ENCODE results near the gene MYO3A. TPM values are rescaled to one million over a fixed set of nuclear protein-coding genes. Genes with fewer than 3 reads are reported as not detected.

Gene MYO3A
- total and polyA plus RNA-seq, 2 experiments from 2014 or later, result 3.0 to 10.7 TPM

DNA sequence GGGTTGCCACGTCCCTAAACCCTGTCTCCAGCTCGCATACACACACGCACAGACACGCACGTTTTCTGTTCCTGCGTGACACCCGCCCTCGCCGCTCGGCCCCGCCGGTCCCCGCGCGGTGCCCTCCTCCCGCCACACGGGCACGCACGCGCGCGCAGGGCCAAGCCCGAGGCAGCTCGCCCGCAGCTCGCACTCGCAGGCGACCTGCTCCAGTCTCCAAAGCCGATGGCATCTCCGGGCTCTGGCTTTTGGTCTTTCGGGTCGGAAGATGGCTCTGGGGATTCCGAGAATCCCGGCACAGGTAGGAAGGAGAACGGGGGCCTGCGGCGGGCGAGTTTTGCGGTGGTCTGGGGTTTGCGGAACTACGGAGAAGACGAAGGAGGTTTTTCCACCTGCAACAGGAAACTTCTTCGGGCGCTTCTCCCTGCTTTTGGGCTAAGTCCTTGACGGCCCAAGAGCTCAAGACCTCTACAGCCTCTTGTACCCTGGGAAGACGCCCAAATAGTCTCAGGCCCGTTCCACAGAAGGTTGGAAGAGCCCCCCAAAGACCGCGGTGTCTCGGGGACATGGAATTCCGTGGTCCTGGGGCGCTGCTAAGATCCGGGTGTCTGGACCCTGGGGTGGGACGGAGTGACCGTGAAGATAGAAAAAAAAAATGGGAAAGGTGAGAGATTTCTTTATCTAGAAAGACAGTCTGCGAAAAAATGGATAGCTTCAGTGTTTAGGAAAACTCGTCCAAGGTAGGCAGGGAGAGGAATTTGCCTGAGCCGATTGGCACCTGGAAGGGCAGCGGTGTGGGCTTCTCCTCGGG is 282.8 kb downstream of the MYO3A start, which contains the start of gene GAD2:
TSS of gene GAD2 (plus strand) at position 190 of the 811 bp plus-strand sequence. CDS start at position 226, 36 bp downstream.
- peaks cover 66% of the 10 kb centered on the region for H3K27me3 Mint-ChIP-seq (ENCODE audit: insufficient read depth, low read depth, poor library complexity)
- peak within 1 kb of the TSS; percentile 75 for H3K4me3 ChIP-seq
- no peaks in the 10 kb centered on the region; the same call in 2 of the 3 replicates for H3K36me3 Mint-ChIP-seq (ENCODE audit: low read depth)
- H3K79me2 ChIP-seq (replicated peaks; ENCODE audit: insufficient read depth), result no peaks in the 10 kb centered on the region
- peaks cover 59% of the 10 kb centered on the region for H3K4me1 Mint-ChIP-seq
- H3K4me2 ChIP-seq, result peak within 1 kb of the TSS; percentile 91
- H3K27ac Mint-ChIP-seq, result no peak within 1 kb of the TSS; the same call in 1 of the 2 replicates
- no peak for ATAC-seq
- H3K4me3 Mint-ChIP-seq, result peak within 1 kb of the TSS; percentile 76
- H3F3A ChIP-seq (replicated peaks; ENCODE audit: low read depth), result peaks cover 13% of the 10 kb centered on the region; the same call in 1 of the 2 replicates
- H3K27me3 ChIP-seq (ENCODE audit: insufficient read depth), result peaks cover 94% of the 10 kb centered on the region
- no peaks in the 10 kb centered on the region for H4K20me1 ChIP-seq (replicated peaks; ENCODE audit: insufficient read depth)
- TF ChIP-seq, protein P1, sequence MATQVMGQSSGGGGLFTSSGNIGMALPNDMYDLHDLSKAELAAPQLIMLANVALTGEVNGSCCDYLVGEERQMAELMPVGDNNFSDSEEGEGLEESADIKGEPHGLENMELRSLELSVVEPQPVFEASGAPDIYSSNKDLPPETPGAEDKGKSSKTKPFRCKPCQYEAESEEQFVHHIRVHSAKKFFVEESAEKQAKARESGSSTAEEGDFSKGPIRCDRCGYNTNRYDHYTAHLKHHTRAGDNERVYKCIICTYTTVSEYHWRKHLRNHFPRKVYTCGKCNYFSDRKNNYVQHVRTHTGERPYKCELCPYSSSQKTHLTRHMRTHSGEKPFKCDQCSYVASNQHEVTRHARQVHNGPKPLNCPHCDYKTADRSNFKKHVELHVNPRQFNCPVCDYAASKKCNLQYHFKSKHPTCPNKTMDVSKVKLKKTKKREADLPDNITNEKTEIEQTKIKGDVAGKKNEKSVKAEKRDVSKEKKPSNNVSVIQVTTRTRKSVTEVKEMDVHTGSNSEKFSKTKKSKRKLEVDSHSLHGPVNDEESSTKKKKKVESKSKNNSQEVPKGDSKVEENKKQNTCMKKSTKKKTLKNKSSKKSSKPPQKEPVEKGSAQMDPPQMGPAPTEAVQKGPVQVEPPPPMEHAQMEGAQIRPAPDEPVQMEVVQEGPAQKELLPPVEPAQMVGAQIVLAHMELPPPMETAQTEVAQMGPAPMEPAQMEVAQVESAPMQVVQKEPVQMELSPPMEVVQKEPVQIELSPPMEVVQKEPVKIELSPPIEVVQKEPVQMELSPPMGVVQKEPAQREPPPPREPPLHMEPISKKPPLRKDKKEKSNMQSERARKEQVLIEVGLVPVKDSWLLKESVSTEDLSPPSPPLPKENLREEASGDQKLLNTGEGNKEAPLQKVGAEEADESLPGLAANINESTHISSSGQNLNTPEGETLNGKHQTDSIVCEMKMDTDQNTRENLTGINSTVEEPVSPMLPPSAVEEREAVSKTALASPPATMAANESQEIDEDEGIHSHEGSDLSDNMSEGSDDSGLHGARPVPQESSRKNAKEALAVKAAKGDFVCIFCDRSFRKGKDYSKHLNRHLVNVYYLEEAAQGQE (IDR thresholded peaks at IDR 0.05; ENCODE audit: unreplicated experiment), result no peak
- TF ChIP-seq POLR2AphosphoS5 (IDR thresholded peaks at IDR 0.05; ENCODE audit: low read depth), result no peak
- TF ChIP-seq EZH2phosphoT487 (IDR thresholded peaks at IDR 0.05; ENCODE audit: unreplicated experiment), result peak; percentile 75
- TF ChIP-seq EZH2 (IDR thresholded peaks at IDR 0.05; ENCODE audit: low read depth, unreplicated experiment), result peak; percentile 83
- no peaks in the 10 kb centered on the region for H3K9me2 ChIP-seq (ENCODE audit: insufficient read depth)
- H3K36me3 ChIP-seq (ENCODE audit: insufficient read depth), result no peaks in the 10 kb centered on the region
- peak; percentile 40 for DNase-seq (ENCODE audit: low spot score)
- H2AFZ ChIP-seq, result peak within 1 kb of the TSS; percentile 85
- H3K9me3 Mint-ChIP-seq, result no peaks in the 10 kb centered on the region; the same call in 2 of the 3 replicates
- H3K4me1 ChIP-seq (ENCODE audit: insufficient read depth), result peaks cover 61% of the 10 kb centered on the region
- H3K27ac ChIP-seq (ENCODE audit: low read depth), result no peak within 1 kb of the TSS

DNA sequence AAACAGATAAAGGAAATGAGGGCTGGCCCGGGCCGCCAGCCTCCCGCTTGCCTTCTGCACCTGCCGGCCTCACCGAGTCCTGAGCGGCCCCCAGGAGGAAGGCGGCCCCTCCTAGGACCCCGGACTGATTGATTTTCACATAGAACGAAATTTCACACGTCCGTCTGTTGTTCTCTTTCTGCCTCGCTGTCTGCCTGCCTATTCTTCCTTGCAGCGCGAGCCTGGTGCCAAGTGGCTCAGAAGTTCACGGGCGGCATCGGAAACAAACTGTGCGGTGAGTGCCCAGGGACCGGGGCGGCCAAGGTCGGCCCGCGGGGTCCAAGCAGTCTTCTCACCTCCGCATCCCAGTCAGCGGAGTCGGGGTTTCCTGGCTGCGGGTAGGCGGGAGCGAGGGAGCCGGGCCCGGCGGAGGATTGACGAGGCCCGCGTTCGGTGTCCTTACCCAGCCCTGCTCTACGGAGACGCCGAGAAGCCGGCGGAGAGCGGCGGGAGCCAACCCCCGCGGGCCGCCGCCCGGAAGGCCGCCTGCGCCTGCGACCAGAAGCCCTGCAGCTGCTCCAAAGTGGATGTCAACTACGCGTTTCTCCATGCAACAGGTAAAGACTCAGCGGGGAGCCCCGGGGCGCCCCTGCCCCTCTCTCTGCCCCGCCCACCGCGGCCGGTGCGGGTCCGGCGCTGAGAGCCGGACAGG is 283.5 kb downstream of the MYO3A start:
- H3K27ac Mint-ChIP-seq, result no peak overlapping the region
- peak overlapping the region; percentile 76 for H3K4me3 Mint-ChIP-seq
- Histone ChIP-seq H3K4me3 (peak overlapping the region; percentile 75), H4K20me1 (replicated peaks; ENCODE audit: insufficient read depth) (no peaks in the 10 kb centered on the region), H3K27ac (ENCODE audit: low read depth) (no peak overlapping the region), H3K4me2 (peak overlapping the region; percentile 91), H3K79me2 (replicated peaks; ENCODE audit: insufficient read depth) (no peaks in the 10 kb centered on the region), H3K27me3 (ENCODE audit: insufficient read depth) (peaks cover 93% of the 10 kb centered on the region), H3K36me3 (ENCODE audit: insufficient read depth) (no peaks in the 10 kb centered on the region), H2AFZ (peak overlapping the region; percentile 85), H3K4me1 (ENCODE audit: insufficient read depth) (peaks cover 61% of the 10 kb centered on the region), H3K9me2 (ENCODE audit: insufficient read depth) (no peaks in the 10 kb centered on the region), H3F3A (replicated peaks; ENCODE audit: low read depth) (peaks cover 16% of the 10 kb centered on the region; the same call in 1 of the 2 replicates)
- H3K36me3 Mint-ChIP-seq (ENCODE audit: low read depth), result no peaks in the 10 kb centered on the region; the same call in 2 of the 3 replicates
- TF ChIP-seq, protein P1 (IDR thresholded peaks at IDR 0.05; ENCODE audit: unreplicated experiment), result no peak
- TF ChIP-seq EZH2 (IDR thresholded peaks at IDR 0.05; ENCODE audit: low read depth, unreplicated experiment), result peak; percentile 83
- TF ChIP-seq EZH2phosphoT487 (IDR thresholded peaks at IDR 0.05; ENCODE audit: unreplicated experiment), result peak; percentile 84
- H3K4me1 Mint-ChIP-seq, result peaks cover 61% of the 10 kb centered on the region
- H3K9me3 Mint-ChIP-seq, result no peaks in the 10 kb centered on the region; the same call in 2 of the 3 replicates
- DNase-seq (ENCODE audit: low spot score) (peak; percentile 71), ATAC-seq (peak; percentile 6)
- H3K27me3 Mint-ChIP-seq (ENCODE audit: insufficient read depth, low read depth, poor library complexity), result peaks cover 68% of the 10 kb centered on the region
